ENCODE data around the gene PLEK2. TPM values are rescaled to one million over a fixed set of nuclear protein-coding genes. Genes with fewer than 3 reads are reported as not detected.
A peak's percentile ranks its signal among the peaks of the same experiment; 100 is the strongest.

PLEK2 gene
- total and polyA plus RNA-seq, 2 experiments from 2014 or later, result 0.92 to 1.8 TPM

DNA sequence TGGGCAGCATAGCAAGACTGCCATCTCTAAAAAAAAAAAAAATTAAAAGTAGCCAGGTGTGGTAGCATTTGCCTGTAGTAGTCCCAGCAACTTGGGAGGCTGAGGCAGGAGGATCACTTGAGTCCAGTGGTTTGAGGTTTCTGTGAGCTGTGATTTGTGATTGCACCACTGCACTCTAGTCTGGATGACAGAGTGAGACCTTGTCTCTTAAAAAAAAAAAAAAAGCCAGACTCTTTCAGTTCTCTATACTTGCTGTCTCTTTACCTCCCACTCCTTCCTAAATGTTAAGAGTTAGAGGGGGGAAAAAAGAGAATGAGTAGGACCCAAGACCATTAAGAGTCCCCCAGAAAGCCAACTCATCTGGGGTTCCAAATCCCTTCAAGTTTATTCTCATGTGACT lies 34.0 kb downstream of the PLEK2 start:
- no peak for DNase-seq (ENCODE audit: low read depth in 1 of 2, low spot score in 1 of 2)
- H3K4me3 ChIP-seq, result no peak overlapping the region
- TF ChIP-seq, protein P1, sequence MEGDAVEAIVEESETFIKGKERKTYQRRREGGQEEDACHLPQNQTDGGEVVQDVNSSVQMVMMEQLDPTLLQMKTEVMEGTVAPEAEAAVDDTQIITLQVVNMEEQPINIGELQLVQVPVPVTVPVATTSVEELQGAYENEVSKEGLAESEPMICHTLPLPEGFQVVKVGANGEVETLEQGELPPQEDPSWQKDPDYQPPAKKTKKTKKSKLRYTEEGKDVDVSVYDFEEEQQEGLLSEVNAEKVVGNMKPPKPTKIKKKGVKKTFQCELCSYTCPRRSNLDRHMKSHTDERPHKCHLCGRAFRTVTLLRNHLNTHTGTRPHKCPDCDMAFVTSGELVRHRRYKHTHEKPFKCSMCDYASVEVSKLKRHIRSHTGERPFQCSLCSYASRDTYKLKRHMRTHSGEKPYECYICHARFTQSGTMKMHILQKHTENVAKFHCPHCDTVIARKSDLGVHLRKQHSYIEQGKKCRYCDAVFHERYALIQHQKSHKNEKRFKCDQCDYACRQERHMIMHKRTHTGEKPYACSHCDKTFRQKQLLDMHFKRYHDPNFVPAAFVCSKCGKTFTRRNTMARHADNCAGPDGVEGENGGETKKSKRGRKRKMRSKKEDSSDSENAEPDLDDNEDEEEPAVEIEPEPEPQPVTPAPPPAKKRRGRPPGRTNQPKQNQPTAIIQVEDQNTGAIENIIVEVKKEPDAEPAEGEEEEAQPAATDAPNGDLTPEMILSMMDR (IDR thresholded peaks at IDR 0.05; ENCODE audit: low read depth, low read length), result no peak
- no peaks in the 10 kb centered on the region for H3K9me3 ChIP-seq (ENCODE audit: low read depth)
- H3K4me1 ChIP-seq (ENCODE audit: low read depth), result no peaks in the 10 kb centered on the region
- no peak overlapping the region for H3K27ac ChIP-seq
- H3K36me3 ChIP-seq, result peaks cover 64% of the 10 kb centered on the region
- no peaks in the 10 kb centered on the region for H3K27me3 ChIP-seq

DNA sequence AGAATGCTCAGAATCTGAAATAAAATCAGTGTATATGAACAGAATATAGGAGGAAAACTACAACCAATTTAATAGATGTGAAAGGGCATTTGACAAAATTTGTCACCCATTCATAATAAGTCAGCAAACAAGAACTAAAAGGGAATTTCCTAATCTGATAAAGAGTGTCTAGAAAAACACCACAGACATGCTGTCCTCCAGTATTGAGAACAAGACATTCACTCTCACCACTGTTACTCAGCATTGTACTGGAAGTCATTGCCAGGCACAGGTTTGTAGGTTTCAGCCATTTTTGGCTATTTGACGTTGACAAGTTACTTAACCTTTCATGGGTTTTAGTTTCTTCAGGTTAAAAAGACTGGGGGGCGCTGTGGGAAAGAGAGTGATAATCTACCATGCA lies 38.6 kb downstream of the PLEK2 start:
- Histone ChIP-seq H3K27ac (no peak overlapping the region), H3K4me1 (ENCODE audit: low read depth) (no peaks in the 10 kb centered on the region), H3K9me3 (ENCODE audit: low read depth) (no peaks in the 10 kb centered on the region), H3K36me3 (peaks cover 68% of the 10 kb centered on the region), H3K4me3 (no peak overlapping the region), H3K27me3 (no peaks in the 10 kb centered on the region)
- no peak for DNase-seq (ENCODE audit: low read depth in 1 of 2, low spot score in 1 of 2)
- TF ChIP-seq, protein P1 (IDR thresholded peaks at IDR 0.05; ENCODE audit: low read depth, low read length), result no peak

DNA sequence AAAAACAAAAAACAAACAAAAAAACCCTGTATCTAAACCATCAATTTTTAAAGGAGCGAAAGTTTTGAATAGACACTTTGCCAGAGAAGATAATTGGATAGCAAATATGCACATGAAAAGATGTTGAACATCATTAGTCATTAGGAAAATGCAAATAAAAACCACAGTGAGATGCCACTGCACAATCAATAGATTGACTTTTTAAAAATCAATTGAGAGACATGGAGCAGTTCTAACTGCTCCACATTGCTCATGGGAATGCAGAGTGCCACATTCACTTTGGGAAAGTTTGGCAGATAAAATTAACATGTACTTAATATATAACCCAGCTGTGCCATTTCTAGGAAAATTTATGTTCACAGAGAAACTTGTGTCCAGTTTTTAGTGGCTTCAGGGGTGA lies 39.1 kb downstream of the PLEK2 start:
- Histone ChIP-seq H3K27ac (no peak overlapping the region), H3K9me3 (ENCODE audit: low read depth) (no peaks in the 10 kb centered on the region), H3K36me3 (peaks cover 69% of the 10 kb centered on the region), H3K4me3 (no peak overlapping the region), H3K27me3 (no peaks in the 10 kb centered on the region), H3K4me1 (ENCODE audit: low read depth) (no peaks in the 10 kb centered on the region)
- TF ChIP-seq, protein P1 (IDR thresholded peaks at IDR 0.05; ENCODE audit: low read depth, low read length), result no peak
- DNase-seq (ENCODE audit: low read depth in 1 of 2, low spot score in 1 of 2), result no peak

DNA sequence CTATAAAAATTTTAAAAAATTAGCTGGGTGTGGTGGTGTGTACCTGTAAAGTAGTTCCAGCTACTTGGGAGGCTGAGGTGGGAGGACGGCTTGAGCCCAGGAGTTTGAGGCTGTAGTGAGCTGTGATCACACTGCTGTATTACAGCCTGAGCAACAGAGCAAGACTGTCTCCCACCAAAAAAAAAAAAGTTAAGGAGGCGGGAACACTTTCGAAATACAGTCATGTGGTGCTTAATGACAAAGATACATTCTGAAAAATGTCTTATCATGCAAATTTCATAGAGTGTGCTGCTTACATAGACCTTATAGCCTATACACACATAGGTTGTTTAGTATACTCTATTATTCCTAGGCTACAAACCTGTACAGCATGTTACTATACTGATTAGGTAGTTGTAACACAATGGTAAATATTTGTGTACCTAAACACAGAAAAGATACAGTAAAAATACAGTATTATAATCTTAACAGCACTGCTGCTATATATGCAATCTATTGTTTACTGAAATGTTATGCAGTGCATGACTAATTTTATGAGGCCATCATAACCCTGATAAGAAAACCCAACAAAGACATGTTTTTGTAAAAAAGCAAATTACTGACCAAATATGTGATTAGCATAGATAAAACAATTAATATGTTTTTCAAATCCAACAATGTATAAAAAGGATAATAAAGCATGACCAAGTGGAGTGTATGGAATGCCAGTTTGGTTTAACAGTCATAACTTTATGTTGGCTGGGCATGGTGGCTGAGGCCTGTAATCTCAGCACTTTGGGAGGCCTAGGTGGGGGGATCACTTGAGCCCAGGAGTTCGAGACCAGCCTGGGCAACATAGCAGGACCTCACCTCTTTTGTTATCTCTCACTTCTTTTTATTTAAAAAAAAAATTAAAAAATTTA lies 40.5 kb downstream of the PLEK2 start:
- no peaks in the 10 kb centered on the region for H3K4me1 ChIP-seq (ENCODE audit: low read depth)
- DNase-seq (ENCODE audit: low read depth in 1 of 2, low spot score in 1 of 2), result peak in 1 of 2 donors; percentile 39
- TF ChIP-seq, protein P1 (IDR thresholded peaks at IDR 0.05; ENCODE audit: low read depth, low read length), result no peak
- no peak overlapping the region for H3K27ac ChIP-seq
- peaks cover 68% of the 10 kb centered on the region for H3K36me3 ChIP-seq
- no peak overlapping the region for H3K4me3 ChIP-seq
- no peaks in the 10 kb centered on the region for H3K27me3 ChIP-seq
- H3K9me3 ChIP-seq (ENCODE audit: low read depth), result no peaks in the 10 kb centered on the region

DNA sequence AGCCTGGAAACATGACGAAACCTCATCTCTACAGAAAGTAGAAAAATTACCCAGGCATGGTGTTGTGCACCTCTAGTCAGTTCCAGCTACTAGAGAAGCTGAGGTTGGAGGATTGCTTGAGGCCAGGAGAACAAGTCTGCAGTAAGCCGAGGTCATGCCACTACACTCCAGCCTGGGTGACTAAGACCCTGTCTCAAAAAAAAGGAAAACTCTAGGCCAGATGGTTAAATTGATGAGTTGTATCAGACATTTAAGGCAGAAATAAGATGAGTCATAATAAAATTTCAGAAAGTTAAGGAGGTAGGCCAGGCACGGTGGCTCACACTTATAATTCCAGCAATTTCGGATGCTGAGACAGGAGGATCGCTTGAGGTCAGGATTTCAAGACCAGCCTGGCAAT lies 41.1 kb downstream of the PLEK2 start:
- TF ChIP-seq, protein P1 (IDR thresholded peaks at IDR 0.05; ENCODE audit: low read depth, low read length), result no peak
- Histone ChIP-seq H3K4me3 (no peak overlapping the region), H3K4me1 (ENCODE audit: low read depth) (no peaks in the 10 kb centered on the region), H3K36me3 (peaks cover 68% of the 10 kb centered on the region), H3K9me3 (ENCODE audit: low read depth) (no peaks in the 10 kb centered on the region), H3K27ac (no peak overlapping the region), H3K27me3 (no peaks in the 10 kb centered on the region)
- DNase-seq (ENCODE audit: low read depth in 1 of 2, low spot score in 1 of 2), result no peak
